HepG2 (cell line): ENCODE measurements around the gene ZNF524. TPM values are rescaled to one million over a fixed set of nuclear protein-coding genes. Genes with fewer than 3 reads are reported as not detected.

Experiments
- FOSL2 ChIP-seq: sonication (generic); formaldehyde crosslinking; IDR thresholded peaks from 2 replicates; pipeline ENCODE4 v1.4.0; 2020; ENCODE audit warnings: missing genetic modification reagents
- KLF11 ChIP-seq: IDR thresholded peaks from 2 replicates; pipeline ENCODE4 v1.6.1; 2016; ENCODE audit warnings: missing compliant biosample characterization
- MNT ChIP-seq: fragments of 450-650 bp; IDR thresholded peaks from 2 replicates; pipeline ENCODE4 v1.6.1; 2016
- NFE2L2 ChIP-seq: fragments of 150-350 bp; IDR thresholded peaks from 2 replicates; pipeline ENCODE4 v1.6.1; 2014; ENCODE audit warnings: low read length
- PRDM15 ChIP-seq: sonication (generic); formaldehyde crosslinking; IDR thresholded peaks from 2 replicates; pipeline ENCODE4 v1.4.0; 2020; ENCODE audit warnings: missing genetic modification reagents
- RBM22 ChIP-seq: fragments of 200-400 bp; formaldehyde crosslinking; optimal IDR thresholded peaks from 2 replicates; pipeline ENCODE3; 2017; ENCODE audit warnings: mild to moderate bottlenecking, low read length, moderate library complexity
- SAP130 ChIP-seq: IDR thresholded peaks from 2 replicates; pipeline ENCODE4 v1.6.1; 2016; ENCODE audit warnings: low read depth
- THAP9 ChIP-seq: sonication (generic); formaldehyde crosslinking; IDR thresholded peaks from 2 replicates; pipeline ENCODE4; 2020; ENCODE audit warnings: missing genetic modification reagents, mild to moderate bottlenecking, borderline replicate concordance
- ZFP36L2 ChIP-seq: sonication (generic); formaldehyde crosslinking; IDR thresholded peaks from 2 replicates; pipeline ENCODE4 v1.4.0; 2020; ENCODE audit warnings: missing genetic modification reagents
- ZKSCAN8 ChIP-seq: IDR thresholded peaks from 2 replicates; pipeline ENCODE4 v1.6.1; 2016; ENCODE audit warnings: borderline replicate concordance, missing genetic modification reagents, missing compliant biosample characterization
- ZNF326 ChIP-seq: sonication (generic); formaldehyde crosslinking; IDR thresholded peaks from 2 replicates; pipeline ENCODE4 v1.4.0; 2020; ENCODE audit warnings: missing genetic modification reagents, borderline replicate concordance
- ZNF501 ChIP-seq: sonication (generic); formaldehyde crosslinking; IDR thresholded peaks from 2 replicates; pipeline ENCODE4 v1.5.1; 2020; ENCODE audit warnings: mild to moderate bottlenecking, moderate library complexity, missing genetic modification reagents
- ZZZ3 ChIP-seq: sonication (generic); formaldehyde crosslinking; IDR thresholded peaks from 2 replicates; pipeline ENCODE4 v1.4.0; 2020; ENCODE audit warnings: missing genetic modification reagents, mild to moderate bottlenecking, borderline replicate concordance
- polyA plus RNA-seq, 8 experiments: library from polyadenylated mRNA; depleted of rRNA in 3 of 8; stranded (reverse) in 7 of 8; unstranded in 1 of 8; fragments of >200 nt; fragmentation: Illumina TruSeq in 4 of 8; extraction: Trizol in 4 of 8; gene quantifications; 2 replicates each; pipeline versions ENCODE4 v1.2.1 to v1.2.3, GENCODE V29; 2011 to 2016; ENCODE audit warnings: low read depth in 4 of 8, missing spikeins in 1 of 8, mixed read lengths in 1 of 8; ENCODE audit not compliant: insufficient read depth in 1 of 8
- total RNA-seq, 5 experiments: library from RNA; depleted of rRNA; stranded (reverse); fragments of >200 nt; fragmentation: Illumina TruSeq; extraction: Trizol; gene quantifications; 2 replicates each; pipeline ENCODE4 v1.2.3, GENCODE V29; 2016; ENCODE audit warnings: low read depth in 1 of 5
- TF ChIP-seq, protein P1 (sequence below): sonication (generic); formaldehyde crosslinking; IDR thresholded peaks from 2 replicates; pipeline ENCODE4 v1.8.1; 2023; ENCODE audit warnings: missing genetic modification reagents, inconsistent platforms, borderline replicate concordance
- TF ChIP-seq, protein P2 (sequence below): sonication (generic); formaldehyde crosslinking; IDR thresholded peaks from 2 replicates; pipeline ENCODE4 v1.4.0; 2020; ENCODE audit warnings: missing genetic modification reagents

Gene ZNF524
- total and polyA plus RNA-seq, 2 of the 13 experiments (the other 11 are each of a cell fraction or from before 2014, with no cell fraction given) = 3.2 to 4.6 TPM

DNA sequence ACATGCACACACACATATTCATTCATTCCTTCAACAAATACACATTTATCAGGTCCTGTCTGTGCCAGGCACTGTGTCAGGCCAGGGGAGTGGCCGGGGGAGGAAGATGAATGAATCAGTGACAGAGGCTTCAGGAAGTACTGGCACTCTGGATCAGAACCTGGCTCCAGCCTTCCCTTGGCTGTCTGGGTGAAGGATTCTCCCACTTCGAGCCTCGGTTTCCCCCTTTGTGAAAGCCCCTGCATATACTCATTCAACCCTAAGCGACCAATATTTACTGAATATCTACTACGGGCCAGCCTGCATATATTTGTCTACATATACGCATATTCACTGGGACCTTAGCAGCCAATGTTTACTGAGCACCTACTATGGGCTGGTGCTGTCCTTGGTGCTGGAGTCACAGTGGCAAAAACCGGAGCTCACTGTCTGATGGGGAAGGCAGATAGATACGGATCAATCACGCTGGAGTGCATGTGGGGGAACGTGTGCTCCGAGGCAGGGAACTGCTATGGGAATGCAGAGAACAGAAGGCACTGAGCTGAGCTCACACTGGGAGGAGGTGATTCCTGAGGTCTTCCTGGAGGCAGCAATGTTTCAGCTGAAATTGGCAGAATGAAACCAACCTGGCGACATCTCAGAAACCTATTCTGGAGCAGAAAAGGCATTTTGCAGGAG is 18.8 kb upstream of the ZNF524 start (continued):
- peak; percentile 24; the same call in 1 of the 2 replicates for TF ChIP-seq FOSL2 (CRISPR knock-in tag)
- no peak; the same call in 1 of the 2 replicates for TF ChIP-seq PRDM15 (CRISPR knock-in tag)
- TF ChIP-seq ZFP36L2 (CRISPR knock-in tag) = no peak
- no peak for TF ChIP-seq NFE2L2
- TF ChIP-seq ZZZ3 (CRISPR knock-in tag) = no peak
- TF ChIP-seq, protein P1, sequence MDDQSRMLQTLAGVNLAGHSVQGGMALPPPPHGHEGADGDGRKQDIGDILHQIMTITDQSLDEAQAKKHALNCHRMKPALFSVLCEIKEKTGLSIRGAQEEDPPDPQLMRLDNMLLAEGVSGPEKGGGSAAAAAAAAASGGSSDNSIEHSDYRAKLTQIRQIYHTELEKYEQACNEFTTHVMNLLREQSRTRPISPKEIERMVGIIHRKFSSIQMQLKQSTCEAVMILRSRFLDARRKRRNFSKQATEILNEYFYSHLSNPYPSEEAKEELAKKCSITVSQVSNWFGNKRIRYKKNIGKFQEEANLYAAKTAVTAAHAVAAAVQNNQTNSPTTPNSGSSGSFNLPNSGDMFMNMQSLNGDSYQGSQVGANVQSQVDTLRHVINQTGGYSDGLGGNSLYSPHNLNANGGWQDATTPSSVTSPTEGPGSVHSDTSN = no peak
- TF ChIP-seq RBM22 = no peak
- TF ChIP-seq KLF11 = 0 out of 2 replicates have a peak, but pooled peaks have one; percentile 74
- peak; percentile 61; the same call in 1 of the 2 replicates for TF ChIP-seq SAP130 (CRISPR knock-in tag)
- TF ChIP-seq ZNF326 (CRISPR knock-in tag) = no peak
- 0 out of 2 replicates have a peak, but pooled peaks have one; percentile 28 for TF ChIP-seq ZNF501 (CRISPR knock-in tag)
- TF ChIP-seq THAP9 (CRISPR knock-in tag) = no peak; the same call in 1 of the 2 replicates
- no peak for TF ChIP-seq MNT
- TF ChIP-seq ZKSCAN8 (CRISPR knock-in tag) = no peak; the same call in none of the 2 replicates
- TF ChIP-seq, protein P2, sequence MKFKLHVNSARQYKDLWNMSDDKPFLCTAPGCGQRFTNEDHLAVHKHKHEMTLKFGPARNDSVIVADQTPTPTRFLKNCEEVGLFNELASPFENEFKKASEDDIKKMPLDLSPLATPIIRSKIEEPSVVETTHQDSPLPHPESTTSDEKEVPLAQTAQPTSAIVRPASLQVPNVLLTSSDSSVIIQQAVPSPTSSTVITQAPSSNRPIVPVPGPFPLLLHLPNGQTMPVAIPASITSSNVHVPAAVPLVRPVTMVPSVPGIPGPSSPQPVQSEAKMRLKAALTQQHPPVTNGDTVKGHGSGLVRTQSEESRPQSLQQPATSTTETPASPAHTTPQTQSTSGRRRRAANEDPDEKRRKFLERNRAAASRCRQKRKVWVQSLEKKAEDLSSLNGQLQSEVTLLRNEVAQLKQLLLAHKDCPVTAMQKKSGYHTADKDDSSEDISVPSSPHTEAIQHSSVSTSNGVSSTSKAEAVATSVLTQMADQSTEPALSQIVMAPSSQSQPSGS = no peak
